CD14-positive monocyte (primary cell): ENCODE results near the gene SQSTM1. TPM values are rescaled to one million over a fixed set of nuclear protein-coding genes. Genes with fewer than 3 reads are reported as not detected.
A peak's percentile ranks its signal among the peaks of the same experiment; 100 is the strongest.

Source experiments
- DNase-seq, 3 donors: peaks; one replicate each; pipeline ENCODE4 v3.0.0-alpha.2; 2011 to 2022
- H2AFZ ChIP-seq: 2 replicates; pipeline ENCODE4 v1.6.0; 2012; ENCODE audit warnings: mild to moderate bottlenecking, low read depth, low read length, inconsistent platforms; ENCODE audit not compliant: insufficient read depth, poor library complexity, severe bottlenecking
- H3K27ac ChIP-seq, 2 donors: 1 replicate in 1 of 2; 2 replicates in 1 of 2; pipeline ENCODE4 v1.5.1; 2012 to 2013; ENCODE audit warnings: low read length in 2 of 2, control low read depth in 1 of 2, inconsistent platforms in 1 of 2, low read depth in 1 of 2, mild to moderate bottlenecking in 1 of 2
- H3K27me3 ChIP-seq, 2 donors: one replicate each; pipeline versions ENCODE4 v1.6.0 to v1.6.1; 2011 to 2013; ENCODE audit warnings: low read length in 2 of 2; ENCODE audit not compliant: control insufficient read depth in 2 of 2, insufficient read depth in 2 of 2
- H3K36me3 ChIP-seq, 2 donors: replicated peaks in 1 of 2; 1 replicate in 1 of 2; 2 replicates in 1 of 2; pipeline versions ENCODE4 v1.5.1 to v1.6.1; 2012 to 2013; ENCODE audit warnings: low read length in 2 of 2, control low read depth in 1 of 2, inconsistent platforms in 1 of 2, mild to moderate bottlenecking in 1 of 2; ENCODE audit not compliant: insufficient read depth in 2 of 2, control insufficient read depth in 1 of 2
- H3K4me1 ChIP-seq, 2 donors: 1 replicate in 1 of 2; 2 replicates in 1 of 2; pipeline versions ENCODE4 v1.5.1 to v1.6.1; 2012 to 2013; ENCODE audit warnings: low read length in 2 of 2, control low read depth in 1 of 2, inconsistent platforms in 1 of 2, mild to moderate bottlenecking in 1 of 2, moderate library complexity in 1 of 2; ENCODE audit not compliant: insufficient read depth in 2 of 2, control insufficient read depth in 1 of 2
- H3K4me2 ChIP-seq: replicated peaks from 2 replicates; pipeline ENCODE3; 2012; ENCODE audit warnings: low read length, moderate library complexity, mild to moderate bottlenecking; ENCODE audit not compliant: poor library complexity, severe bottlenecking; ENCODE audit errors: extremely low read depth
- H3K4me3 ChIP-seq, 3 experiments: fragments of 200-600 bp in 1 of 3; sonication (generic) in 1 of 3; replicated peaks in 1 of 3; 1 replicate in 2 of 3; 2 replicates in 1 of 3; pipeline ENCODE4 v1.5.1; 2011 to 2013; ENCODE audit warnings: low read length in 3 of 3, mild to moderate bottlenecking in 3 of 3, control low read depth in 2 of 3, low read depth in 2 of 3, inconsistent platforms in 1 of 3, moderate library complexity in 1 of 3
- H3K79me2 ChIP-seq: 2 replicates; pipeline ENCODE4 v1.6.0; 2012; ENCODE audit warnings: mild to moderate bottlenecking, control low read depth, inconsistent platforms, low read length, moderate library complexity; ENCODE audit not compliant: insufficient read depth
- H3K9ac ChIP-seq: 2 replicates; pipeline ENCODE4 v1.6.0; 2017; ENCODE audit warnings: low read length, mild to moderate bottlenecking; ENCODE audit not compliant: insufficient read depth, poor library complexity, severe bottlenecking
- H3K9me3 ChIP-seq, 2 donors: replicated peaks in 1 of 2; 1 replicate in 1 of 2; 2 replicates in 1 of 2; pipeline versions ENCODE4 v1.5.1 to v1.6.1; 2012 to 2013; ENCODE audit warnings: low read length in 2 of 2, control low read depth in 1 of 2; ENCODE audit not compliant: control insufficient read depth in 1 of 2, insufficient read depth in 1 of 2
- H4K20me1 ChIP-seq: 2 replicates; pipeline ENCODE4 v1.6.0; 2012; ENCODE audit warnings: mild to moderate bottlenecking, low read length, control low read depth, moderate library complexity; ENCODE audit not compliant: insufficient read depth
- H3K27ac Mint-ChIP-seq, 7 donors: one replicate each; pipeline ENCODE4 v1.8.0; 2020; ENCODE audit warnings: mild to moderate bottlenecking in 7 of 7, mixed read lengths in 7 of 7, moderate library complexity in 6 of 7, inconsistent platforms in 2 of 7
- H3K27me3 Mint-ChIP-seq, 3 donors: one replicate each; pipeline ENCODE4 v1.8.0; 2021 to 2022; ENCODE audit warnings: low read depth in 3 of 3, mild to moderate bottlenecking in 3 of 3, mixed read lengths in 3 of 3, moderate library complexity in 3 of 3, inconsistent platforms in 1 of 3
- H3K36me3 Mint-ChIP-seq, 2 donors: one replicate each; pipeline ENCODE4 v1.8.0; 2020; ENCODE audit warnings: mixed read lengths in 2 of 2, inconsistent platforms in 1 of 2, mild to moderate bottlenecking in 1 of 2
- H3K4me1 Mint-ChIP-seq: one replicate; pipeline ENCODE4 v1.8.0; 2020; ENCODE audit warnings: mild to moderate bottlenecking, mixed read lengths
- H3K4me3 Mint-ChIP-seq, 2 donors: one replicate each; pipeline ENCODE4 v1.8.0; 2020; ENCODE audit warnings: mild to moderate bottlenecking in 2 of 2, mixed read lengths in 2 of 2, moderate library complexity in 1 of 2
- H3K9me3 Mint-ChIP-seq, 7 donors: one replicate each; pipeline ENCODE4 v1.8.0; 2020 to 2022; ENCODE audit warnings: mixed read lengths in 7 of 7, mild to moderate bottlenecking in 6 of 7, moderate library complexity in 6 of 7, inconsistent platforms in 2 of 7
- CTCF ChIP-seq: fragments of 200-600 bp; IDR thresholded peaks from one replicate; pipeline ENCODE4 v1.8.0; 2022; ENCODE audit warnings: antibody characterized with exemption, mild to moderate bottlenecking
- WGBS: methylation state at CpG from one replicate; pipeline ENCODE4 v1.1.5; 2013; ENCODE audit warnings: missing lambda C conversion rate; ENCODE audit not compliant: insufficient coverage; 5-methylcytosine and 5-hydroxymethylcytosine counted together
- intact Hi-C, 2 donors: fragments of 100-400 bp; cut with micrococcal nuclease; formaldehyde crosslinking; loops; one replicate each; pipeline versions ENCODE4 v1.15.0 to v1.15.1; 2023
- polyA plus RNA-seq, 3 donors: library from polyadenylated mRNA; depleted of rRNA in 1 of 3; unstranded in 2 of 3; stranded (reverse) in 1 of 3; fragments of 300-500 nt in 2 of 3; fragments of >200 nt in 1 of 3; fragmentation: Illumina TruSeq in 2 of 3; gene quantifications; 1 replicate in 2 of 3; 2 replicates in 1 of 3; pipeline ENCODE4 v1.2.3, GENCODE V29; 2012 to 2021

Gene SQSTM1
- polyA plus RNA-seq, 3 donors: 182 to 312 (median 275) TPM

GRCh38 chr5:179795863-179796833 lies 24.6 kb upstream of the SQSTM1 start:
- under 1% methylated on average over 108 of the region's 113 CpGs for WGBS
- intact Hi-C loops: loop anchor here (2.0 to 10.0 kb wide), 4 partner anchors 29 to 174 kb away; partner anchors contain the start of genes HNRNPH1 (in 1 of the 2) and MAML1 (in 1 of the 2)
- Mint-ChIP-seq H3K9me3 (no peaks in the 10 kb centered on the region), H3K27me3 (peaks cover 0 to 2% (median 0%) of the 10 kb centered on the region in 3 donors), H3K36me3 (peaks cover 36 to 37% of the 10 kb centered on the region in 2 donors), H3K4me3 (peak overlapping the region; percentile 64 to 75), H3K4me1 (peaks cover 42% of the 10 kb centered on the region), H3K27ac (no peak overlapping the region)
- H3K36me3 ChIP-seq: peaks cover 36 to 45% of the 10 kb centered on the region in 2 donors
- peak overlapping the region; percentile 59 for H3K9ac ChIP-seq
- H3K27ac ChIP-seq: peak overlapping the region in 1 of 2 donors; percentile 4
- no peaks in the 10 kb centered on the region for H3K9me3 ChIP-seq
- H3K27me3 ChIP-seq: no peaks in the 10 kb centered on the region
- H2AFZ ChIP-seq: peak overlapping the region; percentile 68
- peaks cover 4% of the 10 kb centered on the region for H3K79me2 ChIP-seq
- peak overlapping the region; percentile 17 to 74 (median 32) for H3K4me3 ChIP-seq
- peak; percentile 88 for TF ChIP-seq CTCF
- peak; percentile 84 to 89 (median 85) for DNase-seq
- peak overlapping the region; percentile 84 for H3K4me2 ChIP-seq
- H3K4me1 ChIP-seq: peaks cover 52 to 55% of the 10 kb centered on the region in 2 donors
- peaks cover 74% of the 10 kb centered on the region for H4K20me1 ChIP-seq

DNA sequence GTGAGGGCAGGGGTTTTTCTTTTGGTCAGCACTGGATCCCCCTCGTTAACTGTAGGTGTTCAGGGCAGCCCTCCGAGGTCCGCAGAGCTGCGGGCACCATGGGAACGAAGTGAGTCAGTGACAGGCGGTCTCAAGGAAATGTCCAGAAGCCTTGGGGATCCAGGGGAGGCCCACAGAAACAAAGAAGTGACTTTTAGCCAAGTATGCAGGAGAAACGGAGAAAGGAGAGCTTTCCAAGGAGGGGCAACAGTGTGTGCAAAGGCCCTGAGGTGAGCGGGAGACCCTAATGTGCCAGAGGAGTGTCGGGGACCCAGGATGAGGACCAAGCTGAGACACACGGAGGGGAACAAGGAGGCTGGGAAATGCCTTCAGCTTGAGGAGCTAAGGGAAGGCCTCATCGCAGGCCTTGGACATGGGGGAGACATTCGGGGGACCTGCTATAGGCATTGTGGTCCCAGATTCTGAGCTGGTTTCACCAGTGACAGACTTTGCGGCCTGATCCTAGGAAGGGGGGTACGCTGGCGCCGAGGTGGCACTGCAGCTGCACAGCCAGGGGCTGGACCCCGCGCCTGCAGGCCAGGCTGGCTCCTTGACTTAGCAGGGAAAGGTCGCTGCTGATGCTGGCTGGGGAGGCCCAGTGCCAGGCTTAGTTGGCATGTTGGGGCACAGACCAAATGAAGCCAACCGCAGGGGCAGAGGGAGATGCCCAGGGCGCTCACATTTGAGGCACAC lies 23.7 kb upstream of the SQSTM1 start:
- Histone ChIP-seq H2AFZ (no peak overlapping the region), H3K27ac (peak overlapping the region in 1 of 2 donors; percentile 4), H3K27me3 (no peaks in the 10 kb centered on the region), H3K4me2 (peak overlapping the region; percentile 84), H4K20me1 (peaks cover 83% of the 10 kb centered on the region), H3K79me2 (peaks cover 6% of the 10 kb centered on the region), H3K4me1 (peaks cover 45 to 53% of the 10 kb centered on the region in 2 donors), H3K36me3 (peaks cover 38 to 47% of the 10 kb centered on the region in 2 donors), H3K4me3 (peak overlapping the region in 1 of 3 experiments; percentile 74), H3K9ac (peak overlapping the region; percentile 59), H3K9me3 (no peaks in the 10 kb centered on the region)
- no peak for DNase-seq
- Mint-ChIP-seq H3K4me1 (peaks cover 42% of the 10 kb centered on the region), H3K27ac (peak overlapping the region in 2 of 7 donors; percentile 50), H3K9me3 (no peaks in the 10 kb centered on the region), H3K36me3 (peaks cover 41 to 42% of the 10 kb centered on the region in 2 donors), H3K4me3 (peak overlapping the region; percentile 64 to 75), H3K27me3 (peaks cover 0 to 2% (median 2%) of the 10 kb centered on the region in 3 donors)
- WGBS: 93% methylated on average over 18 of the region's 21 CpGs
- no peak for TF ChIP-seq CTCF
- intact Hi-C loops: loop anchor here (2.0 to 10.0 kb wide), 4 partner anchors 30 to 175 kb away; partner anchors contain the start of genes HNRNPH1 (in 1 of the 2) and MAML1 (in 1 of the 2)
